Endothelial cell of umbilical vein (primary cell): ENCODE measurements around the gene CCDC191. TPM values are rescaled to one million over a fixed set of nuclear protein-coding genes. Genes with fewer than 3 reads are reported as not detected.

Experiments
- BruUV-seq: library from RNA; stranded (reverse); fragments of 400-500 nt; replicated peaks from 2 replicates; lab custom pipeline; 2021; lab: Mats Ljungman, UMichigan
- CTCF ChIA-PET: fragments of 300-600, 350-600 bp; sonication (Branson Sonifier 250); formaldehyde crosslinking; loops from one replicate; lab custom pipeline; 2021; ENCODE audit warnings: antibody characterized with exemption, inconsistent platforms; lab: Charles Lee
- POLR2A ChIA-PET: fragments of 300-600, 350-600 bp; sonication (Branson Sonifier 250); formaldehyde crosslinking; loops from one replicate; lab custom pipeline; 2021; ENCODE audit warnings: antibody characterized with exemption, inconsistent platforms; lab: Charles Lee
- DNase-seq: peaks from one replicate; pipeline ENCODE4 v3.0.0-alpha.2; 2011; ENCODE audit warnings: low read depth, low spot score
- FAIRE-seq: peaks from 2 replicates; lab custom pipeline; 2011; peaks lifted over from hg19 to GRCh38; lab: Jason Lieb, UNC
- H2AFZ ChIP-seq: 2 replicates; pipeline ENCODE4 v1.6.0; 2012; ENCODE audit warnings: low read depth, low read length, control low read depth, inconsistent platforms
- H3K27ac ChIP-seq: 2 replicates; pipeline ENCODE4 v1.5.1; 2011; ENCODE audit warnings: low read depth, mild to moderate bottlenecking, control low read depth, low read length, moderate library complexity; ENCODE audit not compliant: insufficient read depth
- H3K27me3 ChIP-seq, 2 experiments: 2 replicates each; pipeline versions ENCODE4 v1.6.0 to v1.6.1; 2011; ENCODE audit warnings: low read length in 2 of 2, mixed read lengths in 1 of 2; ENCODE audit not compliant: control insufficient read depth in 2 of 2, insufficient read depth in 2 of 2
- H3K36me3 ChIP-seq, 2 experiments: 2 replicates in 1 of 2; 3 replicates in 1 of 2; pipeline ENCODE4 v1.5.1; 2011; ENCODE audit warnings: low read length in 2 of 2, mild to moderate bottlenecking in 1 of 2, moderate library complexity in 1 of 2; ENCODE audit not compliant: control insufficient read depth in 2 of 2, insufficient read depth in 2 of 2; ENCODE audit errors: extremely low read depth in 1 of 2
- H3K4me1 ChIP-seq: 3 replicates; pipeline ENCODE4 v1.5.1; 2011; ENCODE audit warnings: mild to moderate bottlenecking, low read length; ENCODE audit not compliant: control insufficient read depth, insufficient read depth; ENCODE audit errors: extremely low read depth
- H3K4me2 ChIP-seq: 2 replicates; pipeline ENCODE4 v1.6.1; 2011; ENCODE audit warnings: low read length, control low read depth, mixed read lengths; ENCODE audit not compliant: insufficient read depth
- H3K4me3 ChIP-seq, 3 experiments: fragments of 200-600 bp in 1 of 3; sonication (generic), shearing (Covaris generic) in 1 of 3; replicated peaks in 1 of 3; 2 replicates each; pipeline ENCODE4 v1.5.1; 2011 to 2016; ENCODE audit warnings: control low read depth in 3 of 3, low read length in 3 of 3, mild to moderate bottlenecking in 2 of 3, inconsistent platforms in 1 of 3, low read depth in 1 of 3, moderate library complexity in 1 of 3; ENCODE audit not compliant: insufficient read depth in 1 of 3
- H3K79me2 ChIP-seq: 2 replicates; pipeline ENCODE4 v1.6.0; 2012; ENCODE audit warnings: low read length, inconsistent platforms; ENCODE audit not compliant: control insufficient read depth, insufficient read depth
- H3K9ac ChIP-seq: replicated peaks from 2 replicates; pipeline ENCODE3; 2011; ENCODE audit warnings: low read length, control low read depth; ENCODE audit not compliant: insufficient read depth; ENCODE audit errors: extremely low read depth
- H3K9me1 ChIP-seq: replicated peaks from 3 replicates; pipeline ENCODE4 v1.6.0; 2011; ENCODE audit warnings: mild to moderate bottlenecking, low read length; ENCODE audit not compliant: control insufficient read depth, insufficient read depth; ENCODE audit errors: extremely low read depth
- H3K9me3 ChIP-seq: replicated peaks from 2 replicates; pipeline ENCODE4 v1.5.1; 2012; ENCODE audit warnings: low read length, inconsistent platforms; ENCODE audit not compliant: control insufficient read depth, insufficient read depth
- H4K20me1 ChIP-seq: replicated peaks from 2 replicates; pipeline ENCODE3; 2011; ENCODE audit warnings: mild to moderate bottlenecking, low read length; ENCODE audit not compliant: control insufficient read depth, insufficient read depth; ENCODE audit errors: extremely low read depth
- CTCF ChIP-seq, 2 donors: IDR thresholded peaks; 1 replicate in 1 of 2; 2 replicates in 1 of 2; pipeline ENCODE4 v1.5.1; 2011; ENCODE audit warnings: low read length in 2 of 2, mild to moderate bottlenecking in 2 of 2, moderate library complexity in 2 of 2, control low read depth in 1 of 2, inconsistent platforms in 1 of 2, low read depth in 1 of 2; ENCODE audit not compliant: insufficient read depth in 1 of 2; ENCODE audit errors: extremely low read depth in 1 of 2
- EZH2 ChIP-seq: IDR thresholded peaks from 2 replicates; pipeline ENCODE4 v1.6.1; 2012; ENCODE audit warnings: borderline replicate concordance, low read depth, mild to moderate bottlenecking, moderate library complexity, low read length, inconsistent platforms; ENCODE audit not compliant: severe bottlenecking
- FOS ChIP-seq: IDR thresholded peaks from 2 replicates; pipeline ENCODE4 v1.6.1; 2011; ENCODE audit warnings: mild to moderate bottlenecking, low read length, moderate library complexity, borderline replicate concordance; ENCODE audit not compliant: insufficient read depth
- GATA2 ChIP-seq: IDR thresholded peaks from 2 replicates; pipeline ENCODE4 v1.7.0; 2011; ENCODE audit warnings: low read depth, mild to moderate bottlenecking, moderate library complexity, mixed read lengths, low read length; ENCODE audit not compliant: insufficient read length, insufficient read depth
- JUN ChIP-seq: IDR thresholded peaks from 2 replicates; pipeline ENCODE4 v1.6.1; 2011; ENCODE audit warnings: borderline replicate concordance, low read depth; ENCODE audit not compliant: insufficient read length, insufficient read depth
- MYC ChIP-seq: IDR thresholded peaks from one replicate; pipeline ENCODE4 v1.6.1; 2011; ENCODE audit warnings: mild to moderate bottlenecking, low read depth, low read length
- POLR2A ChIP-seq: IDR thresholded peaks from 2 replicates; pipeline ENCODE4 v1.6.1; 2012; ENCODE audit warnings: low read depth, mild to moderate bottlenecking, control low read depth, low read length
- POLR2AphosphoS5 ChIP-seq: IDR thresholded peaks from 2 replicates; pipeline ENCODE4 v1.6.1; 2012; ENCODE audit warnings: low read depth, mild to moderate bottlenecking, control low read depth, low read length, moderate library complexity; ENCODE audit not compliant: insufficient read depth
- dilution Hi-C: fragments of 300-500 bp; cut with MboI; formaldehyde crosslinking; loops from one replicate; pipeline ENCODE4 v1.15.0; 2019; ENCODE audit warnings: low sequenced_read_pairs; ENCODE audit not compliant: extremely low pct_ligation_motif_present
- intact Hi-C: fragments of 100-400 bp; cut with micrococcal nuclease; formaldehyde crosslinking; loops from one replicate; pipeline ENCODE4 v1.10.0; 2022
- polyA plus RNA-seq, 4 experiments: library from polyadenylated mRNA; depleted of rRNA in 3 of 4; stranded (reverse) in 3 of 4; unstranded in 1 of 4; fragments of >200 nt; gene quantifications; 2 replicates each; pipeline versions ENCODE4 v1.2.1 to v1.2.3, GENCODE V29; 2011 to 2012; ENCODE audit warnings: missing spikeins in 1 of 4
- total RNA-seq: library from RNA; stranded (reverse); gene quantifications from 2 replicates; pipeline ENCODE4 v1.2.3, GENCODE V29; 2021
- TF ChIP-seq, protein P1 (sequence below): IDR thresholded peaks from 2 replicates; pipeline ENCODE4 v1.6.1; 2011; ENCODE audit not compliant: insufficient read depth, insufficient read length

Gene CCDC191
- total and polyA plus RNA-seq, 2 donors (not counting 3 experiments of a cell fraction or from before 2014, with no cell fraction given): 1.7 to 4.9 TPM

GRCh38 chr3:114026331-114026730 is 30.0 kb downstream of the CCDC191 start:
- Histone ChIP-seq H3K36me3 (no peaks in the 10 kb centered on the region), H4K20me1 (no peaks in the 10 kb centered on the region), H3K4me1 (no peaks in the 10 kb centered on the region), H3K9ac (no peak overlapping the region), H3K9me1 (no peaks in the 10 kb centered on the region), H2AFZ (no peak overlapping the region), H3K27ac (no peak overlapping the region), H3K27me3 (no peaks in the 10 kb centered on the region), H3K4me2 (no peak overlapping the region), H3K79me2 (no peaks in the 10 kb centered on the region), H3K4me3 (no peak overlapping the region), H3K9me3 (no peaks in the 10 kb centered on the region)
- TF ChIP-seq MYC (no peak), JUN (no peak), EZH2 (no peak), FOS (no peak), CTCF (IDR thresholded peaks at IDR 0.05; ENCODE audit: extremely low read depth in 1 of 2, insufficient read depth in 1 of 2, low read depth in 1 of 2, low read length in 2 of 2) (no peak), POLR2AphosphoS5 (no peak), POLR2A (no peak), GATA2 (no peak)
- TF ChIP-seq, protein P1, sequence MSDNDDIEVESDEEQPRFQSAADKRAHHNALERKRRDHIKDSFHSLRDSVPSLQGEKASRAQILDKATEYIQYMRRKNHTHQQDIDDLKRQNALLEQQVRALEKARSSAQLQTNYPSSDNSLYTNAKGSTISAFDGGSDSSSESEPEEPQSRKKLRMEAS: no peak
- DNase-seq (no peak), FAIRE-seq (no peak)
- ChIA-PET CTCF (no interaction called here), POLR2A (no interaction called here)
- no TSS peak for BruUV-seq
- dilution Hi-C loops: no loop called here
- intact Hi-C loops: no loop called here
